ENCODE data around the gene CASQ1.

DNA sequence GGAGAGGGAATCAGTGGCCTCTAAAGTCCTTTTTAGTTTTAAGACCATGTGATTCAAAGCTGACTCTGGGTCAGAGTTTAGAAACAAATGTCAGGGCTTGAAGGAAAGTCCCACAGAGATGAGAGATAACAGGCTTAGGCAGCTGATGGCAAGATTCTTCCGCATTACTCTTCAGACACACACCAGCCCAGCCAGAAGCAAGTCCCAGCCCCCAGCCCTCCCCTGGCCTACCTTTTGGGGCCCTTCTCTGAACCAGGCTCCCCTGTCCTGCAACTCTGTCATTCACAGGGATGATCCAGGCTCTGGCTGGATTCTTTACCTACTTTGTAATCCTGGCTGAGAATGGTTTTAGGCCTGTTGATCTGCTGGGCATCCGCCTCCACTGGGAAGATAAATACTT is 13.1 kb upstream of the CASQ1 start:
- TF ChIP-seq POLR2A (IDR thresholded peaks at IDR 0.05; ENCODE audit: extremely low read depth, insufficient read length) (no peak), CTCF (IDR thresholded peaks at IDR 0.05; ENCODE audit: low read depth, low read length) (no peak), MYC (IDR thresholded peaks at IDR 0.05; ENCODE audit: low read depth, low read length) (no peak)
- TF ChIP-seq, protein P1, sequence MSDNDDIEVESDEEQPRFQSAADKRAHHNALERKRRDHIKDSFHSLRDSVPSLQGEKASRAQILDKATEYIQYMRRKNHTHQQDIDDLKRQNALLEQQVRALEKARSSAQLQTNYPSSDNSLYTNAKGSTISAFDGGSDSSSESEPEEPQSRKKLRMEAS (IDR thresholded peaks at IDR 0.05; ENCODE audit: low read depth, low read length) = no peak
